Astrocyte (in vitro differentiated cells and primary cell): ENCODE results near the gene UNC5B. TPM values are rescaled to one million over a fixed set of nuclear protein-coding genes. Genes with fewer than 3 reads are reported as not detected.

Experiments
- DNase-seq: peaks from one replicate; pipeline ENCODE4 v3.0.0-alpha.2; 2010; ENCODE audit warnings: low read depth
- FAIRE-seq: peaks from 2 replicates; lab custom pipeline; 2011; peaks lifted over from hg19 to GRCh38; lab: Jason Lieb, UNC
- H2AFZ ChIP-seq: 2 replicates; pipeline ENCODE4 v1.6.0; 2012; ENCODE audit warnings: low read depth, low read length, inconsistent platforms
- H3K27ac ChIP-seq: 2 replicates; pipeline ENCODE4 v1.5.1; 2011; ENCODE audit warnings: low read depth, low read length, inconsistent platforms
- H3K27me3 ChIP-seq: 2 replicates; pipeline ENCODE4 v1.6.0; 2011; ENCODE audit warnings: low read length, inconsistent platforms; ENCODE audit not compliant: insufficient read depth
- H3K36me3 ChIP-seq: 2 replicates; pipeline ENCODE4 v1.5.1; 2011; ENCODE audit warnings: low read length, inconsistent platforms; ENCODE audit not compliant: insufficient read depth
- H3K4me1 ChIP-seq: 2 replicates; pipeline ENCODE4 v1.5.1; 2011; ENCODE audit warnings: low read length, inconsistent platforms; ENCODE audit not compliant: insufficient read depth
- H3K4me2 ChIP-seq: 2 replicates; pipeline ENCODE4 v1.6.0; 2012; ENCODE audit warnings: low read length, inconsistent platforms
- H3K4me3 ChIP-seq: 2 replicates; pipeline ENCODE4 v1.5.1; 2011; ENCODE audit warnings: low read depth, mild to moderate bottlenecking, low read length, inconsistent platforms; ENCODE audit not compliant: insufficient read depth
- H3K79me2 ChIP-seq: 2 replicates; pipeline ENCODE4 v1.6.0; 2012; ENCODE audit warnings: mild to moderate bottlenecking, low read length, inconsistent platforms; ENCODE audit not compliant: insufficient read depth
- H3K9ac ChIP-seq: 2 replicates; pipeline ENCODE4 v1.6.0; 2012; ENCODE audit warnings: mild to moderate bottlenecking, low read length, inconsistent platforms
- H3K9me3 ChIP-seq: 2 replicates; pipeline ENCODE4 v1.5.1; 2012; ENCODE audit warnings: low read depth, mild to moderate bottlenecking, low read length, inconsistent platforms; ENCODE audit not compliant: insufficient read depth
- H4K20me1 ChIP-seq: 2 replicates; pipeline ENCODE4 v1.6.0; 2012; ENCODE audit warnings: low read length, inconsistent platforms; ENCODE audit not compliant: insufficient read depth
- H3K27ac Mint-ChIP-seq: one replicate; pipeline ENCODE4 v1.8.0; 2021; ENCODE audit warnings: mild to moderate bottlenecking, mixed read lengths; ENCODE audit not compliant: unreplicated experiment
- H3K27me3 Mint-ChIP-seq: one replicate; pipeline ENCODE4 v1.8.0; 2021; ENCODE audit warnings: low read depth, mixed read lengths; ENCODE audit not compliant: unreplicated experiment
- H3K36me3 Mint-ChIP-seq: one replicate; pipeline ENCODE4 v1.8.0; 2021; ENCODE audit warnings: low read depth, mixed read lengths; ENCODE audit not compliant: unreplicated experiment
- H3K4me1 Mint-ChIP-seq: one replicate; pipeline ENCODE4 v1.8.0; 2021; ENCODE audit warnings: low read depth, mixed read lengths; ENCODE audit not compliant: unreplicated experiment
- H3K4me3 Mint-ChIP-seq: one replicate; pipeline ENCODE4 v1.8.0; 2021; ENCODE audit warnings: mild to moderate bottlenecking, moderate library complexity, mixed read lengths; ENCODE audit not compliant: unreplicated experiment
- H3K9me3 Mint-ChIP-seq: one replicate; pipeline ENCODE4 v1.8.0; 2021; ENCODE audit warnings: mild to moderate bottlenecking, mixed read lengths; ENCODE audit not compliant: unreplicated experiment
- CTCF ChIP-seq: IDR thresholded peaks from 2 replicates; pipeline ENCODE4 v1.5.1; 2011; ENCODE audit warnings: low read depth, mild to moderate bottlenecking, inconsistent platforms, low read length, moderate library complexity; ENCODE audit not compliant: insufficient read depth
- EZH2 ChIP-seq: IDR thresholded peaks from 2 replicates; pipeline ENCODE4 v1.6.1; 2012; ENCODE audit warnings: mild to moderate bottlenecking, low read length, inconsistent platforms; ENCODE audit not compliant: insufficient read depth
- total RNA-seq: library from RNA; stranded (reverse); gene quantifications from 2 replicates; pipeline ENCODE4 v1.2.1, GENCODE V29; 2021

The UNC5B gene
- total RNA-seq, 1 donor from 2014 or later: 15.0 TPM

- Histone ChIP-seq H3K4me2 (peak overlapping the region; percentile 7), H3K9ac (no peak overlapping the region), H4K20me1 (peaks cover 20% of the 10 kb centered on the region), H3K4me3 (no peak overlapping the region), H3K4me1 (peaks cover 42% of the 10 kb centered on the region), H3K36me3 (no peaks in the 10 kb centered on the region), H3K27me3 (no peaks in the 10 kb centered on the region), H3K27ac (no peak overlapping the region), H2AFZ (peak overlapping the region; percentile 23), H3K9me3 (no peaks in the 10 kb centered on the region), H3K79me2 (no peaks in the 10 kb centered on the region)
- H3K4me3 Mint-ChIP-seq: no peak overlapping the region
- FAIRE-seq (no peak), DNase-seq (peak; percentile 26)
- no peaks in the 10 kb centered on the region for H3K36me3 Mint-ChIP-seq
- H3K27ac Mint-ChIP-seq: peak overlapping the region; percentile 12
- no peak for TF ChIP-seq EZH2
- TF ChIP-seq CTCF: no peak
- H3K9me3 Mint-ChIP-seq: no peaks in the 10 kb centered on the region
- peaks cover 3% of the 10 kb centered on the region for H3K27me3 Mint-ChIP-seq
- peaks cover 49% of the 10 kb centered on the region for H3K4me1 Mint-ChIP-seq
These were observed 56.4 kb downstream of the UNC5B start for GRCh38 chr10:71268758-71269157.

GRCh38 chr10:71269301-71270288 is 57.2 kb downstream of the UNC5B start:
- DNase-seq (peak; percentile 45), FAIRE-seq (no peak)

More at GRCh38 chr10:71269301-71270288, 57.2 kb downstream of the UNC5B start:
- peak overlapping the region; percentile 95 for H3K27ac Mint-ChIP-seq
- Histone ChIP-seq H3K9ac (peak overlapping the region; percentile 15), H3K36me3 (no peaks in the 10 kb centered on the region), H3K4me2 (peak overlapping the region; percentile 25), H2AFZ (no peak overlapping the region), H3K4me1 (peaks cover 36% of the 10 kb centered on the region), H3K27ac (peak overlapping the region; percentile 13), H4K20me1 (peaks cover 20% of the 10 kb centered on the region), H3K4me3 (no peak overlapping the region), H3K27me3 (no peaks in the 10 kb centered on the region), H3K9me3 (no peaks in the 10 kb centered on the region), H3K79me2 (no peaks in the 10 kb centered on the region)
- peaks cover 40% of the 10 kb centered on the region for H3K4me1 Mint-ChIP-seq
- TF ChIP-seq CTCF (no peak), EZH2 (no peak)
- H3K4me3 Mint-ChIP-seq: peak overlapping the region; percentile 22
- peaks cover 3% of the 10 kb centered on the region for H3K27me3 Mint-ChIP-seq
- no peaks in the 10 kb centered on the region for H3K9me3 Mint-ChIP-seq
- H3K36me3 Mint-ChIP-seq: peaks cover 4% of the 10 kb centered on the region
